Measurements from ENCODE around the gene FAM43A.

DNA sequence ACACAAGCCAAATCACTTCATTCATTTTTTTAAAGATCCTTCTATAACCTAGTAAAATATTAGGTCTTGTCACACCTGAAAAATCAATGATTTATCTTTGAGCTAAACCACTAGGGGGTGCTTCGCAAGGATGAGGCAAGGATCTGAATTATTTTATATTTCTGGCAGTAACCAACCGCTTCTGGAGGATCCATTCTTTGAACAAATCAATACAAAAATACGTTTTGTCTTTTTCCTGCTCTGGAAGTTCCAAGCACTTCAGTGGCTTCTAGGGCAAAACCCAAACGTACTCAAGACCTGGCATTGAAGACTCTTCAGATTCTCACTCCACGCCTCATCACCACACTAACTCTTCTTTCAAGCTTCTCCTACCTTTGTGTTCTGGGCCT lies 14.2 kb upstream of the FAM43A start:
- TF ChIP-seq, protein P1, sequence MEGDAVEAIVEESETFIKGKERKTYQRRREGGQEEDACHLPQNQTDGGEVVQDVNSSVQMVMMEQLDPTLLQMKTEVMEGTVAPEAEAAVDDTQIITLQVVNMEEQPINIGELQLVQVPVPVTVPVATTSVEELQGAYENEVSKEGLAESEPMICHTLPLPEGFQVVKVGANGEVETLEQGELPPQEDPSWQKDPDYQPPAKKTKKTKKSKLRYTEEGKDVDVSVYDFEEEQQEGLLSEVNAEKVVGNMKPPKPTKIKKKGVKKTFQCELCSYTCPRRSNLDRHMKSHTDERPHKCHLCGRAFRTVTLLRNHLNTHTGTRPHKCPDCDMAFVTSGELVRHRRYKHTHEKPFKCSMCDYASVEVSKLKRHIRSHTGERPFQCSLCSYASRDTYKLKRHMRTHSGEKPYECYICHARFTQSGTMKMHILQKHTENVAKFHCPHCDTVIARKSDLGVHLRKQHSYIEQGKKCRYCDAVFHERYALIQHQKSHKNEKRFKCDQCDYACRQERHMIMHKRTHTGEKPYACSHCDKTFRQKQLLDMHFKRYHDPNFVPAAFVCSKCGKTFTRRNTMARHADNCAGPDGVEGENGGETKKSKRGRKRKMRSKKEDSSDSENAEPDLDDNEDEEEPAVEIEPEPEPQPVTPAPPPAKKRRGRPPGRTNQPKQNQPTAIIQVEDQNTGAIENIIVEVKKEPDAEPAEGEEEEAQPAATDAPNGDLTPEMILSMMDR (IDR thresholded peaks at IDR 0.05): no peak
- TF ChIP-seq POLR2A (IDR thresholded peaks at IDR 0.05): no peak
